ENCODE data around the gene PCSK4.

PCSK4 gene

DNA sequence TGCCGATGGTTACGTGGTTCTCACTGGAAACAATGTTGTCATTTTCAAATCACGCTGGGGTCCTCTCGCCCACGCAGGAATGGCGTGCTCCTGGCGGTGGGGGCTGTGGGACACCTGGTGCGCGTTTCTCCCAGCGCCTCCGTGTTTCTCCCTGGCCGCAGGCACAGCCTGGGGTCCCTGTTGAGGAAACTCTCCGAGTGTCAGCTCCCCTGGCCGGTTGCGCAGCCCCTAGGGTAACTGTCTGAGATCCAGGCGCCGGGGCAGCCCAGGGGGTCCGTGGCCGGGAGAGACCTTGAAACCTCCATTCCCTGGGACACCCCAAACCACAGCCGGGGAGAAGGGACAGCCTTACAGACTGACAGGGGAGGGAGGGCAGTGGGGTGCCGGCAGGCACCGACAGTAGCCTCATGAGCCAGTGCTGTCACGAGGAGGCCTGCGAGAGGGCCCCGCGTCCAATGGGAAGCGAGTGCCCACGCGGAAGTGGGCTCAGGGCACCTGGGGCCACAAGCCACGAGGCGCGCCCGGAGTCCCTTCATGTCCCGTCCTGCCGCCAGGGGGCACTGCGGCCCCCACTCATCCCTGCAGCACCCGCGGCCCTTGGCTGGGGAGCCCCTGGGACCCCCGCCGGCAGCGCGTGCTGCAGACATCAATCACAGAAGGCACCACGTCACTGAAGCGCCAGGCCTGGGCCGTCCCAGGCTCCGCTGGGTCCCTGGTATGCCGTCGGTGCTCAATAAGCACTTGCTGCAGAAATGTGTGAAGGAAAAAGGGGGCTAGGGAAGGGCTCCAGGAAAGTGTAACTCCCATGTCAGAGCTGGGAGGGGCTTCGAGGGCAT, 13.2 kb upstream of the PCSK4 start (continued):
- TF ChIP-seq INSM2 (tag by site-specific recombination; IDR thresholded peaks at IDR 0.05) (0 out of 2 replicates have a peak, but pooled peaks have one; percentile 22), KLF8 (tag by site-specific recombination; IDR thresholded peaks at IDR 0.05) (peak; percentile 14; the same call in 1 of the 2 replicates), RBAK (tag by site-specific recombination; IDR thresholded peaks at IDR 0.05) (no peak), CTCF (tag by site-specific recombination; IDR thresholded peaks at IDR 0.05) (peak; percentile 95), ZNF561 (tag by site-specific recombination; IDR thresholded peaks at IDR 0.05; ENCODE audit: borderline replicate concordance) (peak; percentile 61; the same call in 1 of the 2 replicates), ZNF202 (tag by site-specific recombination; IDR thresholded peaks at IDR 0.05; ENCODE audit: borderline replicate concordance) (no peak), GFI1B (tag by site-specific recombination; IDR thresholded peaks at IDR 0.05) (0 out of 2 replicates have a peak, but pooled peaks have one; percentile 5), ZNF664 (tag by site-specific recombination; IDR thresholded peaks at IDR 0.05) (no peak), ZNF501 (tag by site-specific recombination; IDR thresholded peaks at IDR 0.05) (no peak), ZNF843 (tag by site-specific recombination; IDR thresholded peaks at IDR 0.05) (peak; percentile 31; the same call in 1 of the 2 replicates), ZSCAN30 (tag by site-specific recombination; IDR thresholded peaks at IDR 0.05) (peak; percentile 88), ZNF830 (tag by site-specific recombination; IDR thresholded peaks at IDR 0.05; ENCODE audit: low read depth) (no peak), ZNF473 (tag by site-specific recombination; IDR thresholded peaks at IDR 0.05) (no peak), ZNF274 (IDR thresholded peaks at IDR 0.05; ENCODE audit: low read length) (no peak), ZNF274 (tag by site-specific recombination; IDR thresholded peaks at IDR 0.05; ENCODE audit: borderline replicate concordance) (no peak), SETDB1 (IDR thresholded peaks at IDR 0.05; ENCODE audit: insufficient read length, low read length) (no peak), ZNF26 (tag by site-specific recombination; IDR thresholded peaks at IDR 0.05) (no peak), ZFP69B (tag by site-specific recombination; IDR thresholded peaks at IDR 0.05) (peak; percentile 90), ZNF785 (tag by site-specific recombination; IDR thresholded peaks at IDR 0.05) (peak; percentile 91), ZNF391 (tag by site-specific recombination; IDR thresholded peaks at IDR 0.05; ENCODE audit: borderline replicate concordance, low read depth) (peak; percentile 42; the same call in 1 of the 2 replicates), ZBTB21 (tag by site-specific recombination; IDR thresholded peaks at IDR 0.05) (peak; percentile 55; the same call in 1 of the 2 replicates), KLF16 (tag by site-specific recombination; IDR thresholded peaks at IDR 0.05) (peak; percentile 78), ZNF426 (tag by site-specific recombination; IDR thresholded peaks at IDR 0.05) (no peak), ZNF560 (tag by site-specific recombination; IDR thresholded peaks at IDR 0.05; ENCODE audit: borderline replicate concordance) (no peak), ZNF654 (tag by site-specific recombination; IDR thresholded peaks at IDR 0.05; ENCODE audit: low read depth) (no peak), SALL2 (tag by site-specific recombination; IDR thresholded peaks at IDR 0.05; ENCODE audit: borderline replicate concordance) (no peak), ZNF658 (tag by site-specific recombination; IDR thresholded peaks at IDR 0.05) (no peak), SP7 (tag by site-specific recombination; IDR thresholded peaks at IDR 0.05) (peak; percentile 62)
- TF ChIP-seq, protein P1, sequence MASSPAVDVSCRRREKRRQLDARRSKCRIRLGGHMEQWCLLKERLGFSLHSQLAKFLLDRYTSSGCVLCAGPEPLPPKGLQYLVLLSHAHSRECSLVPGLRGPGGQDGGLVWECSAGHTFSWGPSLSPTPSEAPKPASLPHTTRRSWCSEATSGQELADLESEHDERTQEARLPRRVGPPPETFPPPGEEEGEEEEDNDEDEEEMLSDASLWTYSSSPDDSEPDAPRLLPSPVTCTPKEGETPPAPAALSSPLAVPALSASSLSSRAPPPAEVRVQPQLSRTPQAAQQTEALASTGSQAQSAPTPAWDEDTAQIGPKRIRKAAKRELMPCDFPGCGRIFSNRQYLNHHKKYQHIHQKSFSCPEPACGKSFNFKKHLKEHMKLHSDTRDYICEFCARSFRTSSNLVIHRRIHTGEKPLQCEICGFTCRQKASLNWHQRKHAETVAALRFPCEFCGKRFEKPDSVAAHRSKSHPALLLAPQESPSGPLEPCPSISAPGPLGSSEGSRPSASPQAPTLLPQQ (tag by site-specific recombination; IDR thresholded peaks at IDR 0.05), result peak; percentile 90; the same call in 1 of the 2 replicates
- TF ChIP-seq, protein P2, sequence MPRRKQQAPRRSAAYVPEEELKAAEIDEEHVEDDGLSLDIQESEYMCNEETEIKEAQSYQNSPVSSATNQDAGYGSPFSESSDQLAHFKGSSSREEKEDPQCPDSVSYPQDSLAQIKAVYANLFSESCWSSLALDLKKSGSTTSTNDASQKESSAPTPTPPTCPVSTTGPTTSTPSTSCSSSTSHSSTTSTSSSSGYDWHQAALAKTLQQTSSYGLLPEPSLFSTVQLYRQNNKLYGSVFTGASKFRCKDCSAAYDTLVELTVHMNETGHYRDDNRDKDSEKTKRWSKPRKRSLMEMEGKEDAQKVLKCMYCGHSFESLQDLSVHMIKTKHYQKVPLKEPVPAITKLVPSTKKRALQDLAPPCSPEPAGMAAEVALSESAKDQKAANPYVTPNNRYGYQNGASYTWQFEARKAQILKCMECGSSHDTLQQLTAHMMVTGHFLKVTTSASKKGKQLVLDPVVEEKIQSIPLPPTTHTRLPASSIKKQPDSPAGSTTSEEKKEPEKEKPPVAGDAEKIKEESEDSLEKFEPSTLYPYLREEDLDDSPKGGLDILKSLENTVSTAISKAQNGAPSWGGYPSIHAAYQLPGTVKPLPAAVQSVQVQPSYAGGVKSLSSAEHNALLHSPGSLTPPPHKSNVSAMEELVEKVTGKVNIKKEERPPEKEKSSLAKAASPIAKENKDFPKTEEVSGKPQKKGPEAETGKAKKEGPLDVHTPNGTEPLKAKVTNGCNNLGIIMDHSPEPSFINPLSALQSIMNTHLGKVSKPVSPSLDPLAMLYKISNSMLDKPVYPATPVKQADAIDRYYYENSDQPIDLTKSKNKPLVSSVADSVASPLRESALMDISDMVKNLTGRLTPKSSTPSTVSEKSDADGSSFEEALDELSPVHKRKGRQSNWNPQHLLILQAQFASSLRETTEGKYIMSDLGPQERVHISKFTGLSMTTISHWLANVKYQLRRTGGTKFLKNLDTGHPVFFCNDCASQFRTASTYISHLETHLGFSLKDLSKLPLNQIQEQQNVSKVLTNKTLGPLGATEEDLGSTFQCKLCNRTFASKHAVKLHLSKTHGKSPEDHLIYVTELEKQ (tag by site-specific recombination; IDR thresholded peaks at IDR 0.05; ENCODE audit: borderline replicate concordance), result 0 out of 2 replicates have a peak, but pooled peaks have one; percentile 44

Data from HEK293 (cell line).